SK-N-SH (cell line): ENCODE data around the gene FGD6. TPM values are rescaled to one million over a fixed set of nuclear protein-coding genes. Genes with fewer than 3 reads are reported as not detected.

Experiments
- CTCF ChIA-PET: fragments of 300-600, 350-600 bp; formaldehyde crosslinking; extraction: SDS; loops from one replicate; lab custom pipeline; 2021; lab: Yijun Ruan, JAX
- POLR2A ChIA-PET: fragments of 350-600 bp; sonication (Branson Sonifier 250); formaldehyde crosslinking; extraction: SDS; loops from one replicate; lab custom pipeline; 2020; ENCODE audit warnings: antibody characterized with exemption, inconsistent platforms; lab: Yijun Ruan, JAX
- DNase-seq: peaks from one replicate; pipeline ENCODE4 v3.0.0; 2012
- H2AFZ ChIP-seq: fragments of 200-600 bp; sonication (generic); 2 replicates; pipeline ENCODE4 v1.8.1; 2016; ENCODE audit warnings: antibody characterized with exemption, mild to moderate bottlenecking, low read depth
- H3F3A ChIP-seq: fragments of 200-600 bp; sonication (generic); replicated peaks from 2 replicates; pipeline ENCODE3; 2016; ENCODE audit warnings: antibody characterized with exemption, mild to moderate bottlenecking; ENCODE audit not compliant: insufficient read depth
- H3K27ac ChIP-seq, 2 experiments: fragments of 200-500 bp in 1 of 2; fragments of 200-600 bp in 1 of 2; sonication (Bioruptor generic) in 1 of 2; sonication (generic), shearing (Covaris generic) in 1 of 2; 2 replicates each; pipeline versions ENCODE4 v1.5.1 to v1.6.1; 2014 to 2016; ENCODE audit warnings: low read depth in 2 of 2, inconsistent platforms in 1 of 2, low read length in 1 of 2, mild to moderate bottlenecking in 1 of 2, mixed read lengths in 1 of 2
- H3K27me3 ChIP-seq: fragments of 200-600 bp; sonication (generic), shearing (Covaris generic); 2 replicates; pipeline ENCODE4 v1.6.1; 2016; ENCODE audit warnings: mixed run types; ENCODE audit not compliant: insufficient read depth
- H3K36me3 ChIP-seq, 2 experiments: fragments of 200-500 bp in 1 of 2; fragments of 200-600 bp in 1 of 2; sonication (Bioruptor generic) in 1 of 2; sonication (generic) in 1 of 2; replicated peaks in 1 of 2; 2 replicates each; pipeline versions ENCODE3 to v1.5.1; 2014 to 2016; ENCODE audit warnings: low read length in 1 of 2, mild to moderate bottlenecking in 1 of 2; ENCODE audit not compliant: insufficient read depth in 2 of 2, control insufficient read depth in 1 of 2
- H3K4me1 ChIP-seq, 2 experiments: fragments of 200-500 bp in 1 of 2; fragments of 200-600 bp in 1 of 2; sonication (Bioruptor generic) in 1 of 2; sonication (generic), shearing (Covaris generic) in 1 of 2; 2 replicates each; pipeline versions ENCODE4 v1.5.1 to v1.6.1; 2014 to 2016; ENCODE audit warnings: low read depth in 1 of 2, low read length in 1 of 2, mixed run types in 1 of 2; ENCODE audit not compliant: insufficient read depth in 2 of 2, control insufficient read depth in 1 of 2
- H3K4me2 ChIP-seq: fragments of 200-600 bp; sonication (generic), shearing (Covaris generic); 2 replicates; pipeline ENCODE4 v1.6.1; 2017; ENCODE audit warnings: mixed run types
- H3K4me3 ChIP-seq, 2 experiments: fragments of 200-500 bp in 1 of 2; fragments of 200-600 bp in 1 of 2; sonication (Bioruptor generic) in 1 of 2; sonication (generic), shearing (Covaris generic) in 1 of 2; 2 replicates each; pipeline versions ENCODE4 v1.5.1 to v1.8.1; 2014 to 2016; ENCODE audit warnings: low read depth in 2 of 2, inconsistent platforms in 1 of 2, low read length in 1 of 2, mild to moderate bottlenecking in 1 of 2, mixed read lengths in 1 of 2, moderate library complexity in 1 of 2
- H3K79me2 ChIP-seq: fragments of 200-600 bp; sonication (generic); 2 replicates; pipeline ENCODE4 v1.8.1; 2017; ENCODE audit warnings: mild to moderate bottlenecking; ENCODE audit not compliant: insufficient read depth
- H3K9ac ChIP-seq: fragments of 200-600 bp; sonication (generic); 2 replicates; pipeline ENCODE4 v1.6.1; 2017; ENCODE audit warnings: mixed run types
- H3K9me2 ChIP-seq: fragments of 200-600 bp; sonication (generic); 2 replicates; pipeline ENCODE4 v1.6.1; 2017; ENCODE audit warnings: mixed run types
- H3K9me3 ChIP-seq: fragments of 200-600 bp; sonication (generic); 2 replicates; pipeline ENCODE4 v1.6.1; 2017; ENCODE audit warnings: mixed run types, mild to moderate bottlenecking, moderate library complexity
- H4K20me1 ChIP-seq: fragments of 200-600 bp; sonication (generic); 2 replicates; pipeline ENCODE4 v1.6.1; 2017; ENCODE audit warnings: mild to moderate bottlenecking, mixed run types; ENCODE audit not compliant: insufficient read depth
- EZH2phosphoT487 ChIP-seq: fragments of 200-600 bp; sonication (generic); IDR thresholded peaks from 2 replicates; pipeline ENCODE4 v1.6.1; 2017; ENCODE audit warnings: low read depth, mixed run types, mild to moderate bottlenecking, antibody characterized with exemption, moderate library complexity, borderline replicate concordance
- FOSL2 ChIP-seq: IDR thresholded peaks from 2 replicates; pipeline ENCODE4 v1.4.0; 2012; ENCODE audit warnings: low read depth, mild to moderate bottlenecking, moderate library complexity, borderline replicate concordance
- FOXJ3 ChIP-seq: sonication (generic); formaldehyde crosslinking; IDR thresholded peaks from 2 replicates; pipeline ENCODE4 v1.5.1; 2020; ENCODE audit warnings: mild to moderate bottlenecking, missing genetic modification reagents
- IRF3 ChIP-seq: fragments of 150-350 bp; IDR thresholded peaks from 2 replicates; pipeline ENCODE4 v1.6.1; 2016; ENCODE audit warnings: mild to moderate bottlenecking, low read depth, low read length
- JUND ChIP-seq: IDR thresholded peaks from 2 replicates; pipeline ENCODE4 v1.4.0; 2012
- MAX ChIP-seq: IDR thresholded peaks from 2 replicates; pipeline ENCODE4 v1.4.0; 2012; ENCODE audit warnings: low read depth
- NFIC ChIP-seq: IDR thresholded peaks from 2 replicates; pipeline ENCODE4 v1.4.0; 2012; ENCODE audit warnings: borderline replicate concordance
- PBX3 ChIP-seq: IDR thresholded peaks from 2 replicates; pipeline ENCODE4; 2012
- POLR2AphosphoS5 ChIP-seq: IDR thresholded peaks from 2 replicates; pipeline ENCODE4 v1.6.1; 2012; ENCODE audit warnings: low read depth, low read length
- RXRA ChIP-seq: IDR thresholded peaks from 2 replicates; pipeline ENCODE4 v1.4.0; 2012; ENCODE audit warnings: low read depth, mild to moderate bottlenecking, borderline replicate concordance
- SMC3 ChIP-seq: IDR thresholded peaks from 2 replicates; pipeline ENCODE4 v1.6.1; 2012; ENCODE audit warnings: low read depth, low read length, improper control_type of control experiment
- TCF12 ChIP-seq: IDR thresholded peaks from 2 replicates; pipeline ENCODE4 v1.4.0; 2012
- USF1 ChIP-seq: IDR thresholded peaks from 2 replicates; pipeline ENCODE4 v1.4.0; 2012; ENCODE audit warnings: low read depth, borderline replicate concordance
- USF2 ChIP-seq: fragments of 150-350 bp; IDR thresholded peaks from 2 replicates; pipeline ENCODE4 v1.6.1; 2017; ENCODE audit warnings: antibody characterized with exemption, low read length, low read depth, borderline replicate concordance
- YY1 ChIP-seq: IDR thresholded peaks from 2 replicates; pipeline ENCODE4 v1.4.0; 2012; ENCODE audit warnings: low read depth, mild to moderate bottlenecking
- WGBS: methylation state at CpG from one replicate; pipeline ENCODE4 v1.1.6; 2017; ENCODE audit warnings: low lambda C conversion rate; 5-methylcytosine and 5-hydroxymethylcytosine counted together
- polyA plus RNA-seq, 3 experiments: library from polyadenylated mRNA; depleted of rRNA; stranded (reverse); fragments of >200 nt; gene quantifications; 2 replicates each; pipeline ENCODE4 v1.2.3, GENCODE V29; 2012

The FGD6 gene
- polyA plus RNA-seq, 1 of the 3 experiments (the other 2 are of a cell fraction): 2.8 TPM

- DNase-seq: no peak
- no peaks in the 10 kb centered on the region for H4K20me1 ChIP-seq
- ChIA-PET CTCF (no interaction called here), POLR2A (no interaction called here)
- 51% methylated on average over 1 of the region's 1 CpG for WGBS
- H3K4me2 ChIP-seq: peak overlapping the region; percentile 64
- no peak overlapping the region for H3K4me3 ChIP-seq
- H3K79me2 ChIP-seq: peaks cover 73% of the 10 kb centered on the region
- H2AFZ ChIP-seq: no peak overlapping the region
- H3K9me2 ChIP-seq: no peaks in the 10 kb centered on the region
- TF ChIP-seq YY1 (no peak), USF2 (no peak), PBX3 (no peak)
- peak overlapping the region; percentile 74 to 87; a peak in 3 of 4 replicates for H3K27ac ChIP-seq
- peaks cover 13 to 60% of the 10 kb centered on the region in 2 experiments for H3K4me1 ChIP-seq
- H3K36me3 ChIP-seq: no peaks in the 10 kb centered on the region
- H3F3A ChIP-seq: peaks cover 24% of the 10 kb centered on the region
- H3K9ac ChIP-seq: peak overlapping the region; percentile 48; the same call in 1 of the 2 replicates
- H3K9me3 ChIP-seq: no peaks in the 10 kb centered on the region
- H3K27me3 ChIP-seq: no peaks in the 10 kb centered on the region
These were observed 13.7 kb downstream of the FGD6 start for GRCh38 chr12:95203487-95204030.

GRCh38 chr12:95202691-95203486 lies 14.4 kb downstream of the FGD6 start:
- H3K9me2 ChIP-seq: no peaks in the 10 kb centered on the region
- peaks cover 13 to 60% of the 10 kb centered on the region in 2 experiments for H3K4me1 ChIP-seq
- DNase-seq: no peak
- no peaks in the 10 kb centered on the region for H4K20me1 ChIP-seq
- H3F3A ChIP-seq: peaks cover 24% of the 10 kb centered on the region
- H2AFZ ChIP-seq: no peak overlapping the region
- no peak overlapping the region for H3K4me3 ChIP-seq
- peaks cover 70% of the 10 kb centered on the region for H3K79me2 ChIP-seq
- TF ChIP-seq TCF12 (no peak), IRF3 (no peak), SMC3 (no peak), FOSL2 (peak; percentile 8; the same call in 1 of the 2 replicates), USF1 (no peak), EZH2phosphoT487 (no peak), FOXJ3 (CRISPR knock-in tag) (no peak), NFIC (peak; percentile 34; the same call in 1 of the 2 replicates), POLR2AphosphoS5 (no peak; the same call in 1 of the 2 replicates), JUND (no peak), PBX3 (peak; percentile 67; the same call in 1 of the 2 replicates), MAX (no peak), RXRA (no peak)
- H3K4me2 ChIP-seq: peak overlapping the region; percentile 64
- ChIA-PET CTCF (interaction anchor here (0.9 to 1.1 kb wide), 2 partner anchors 8 to 13 kb away, joined by 3 to 4 read pairs; no protein-coding TSS in a partner anchor), POLR2A (no interaction called here)
- 58% methylated on average over 3 of the region's 3 CpGs for WGBS
- H3K27me3 ChIP-seq: no peaks in the 10 kb centered on the region
- peak overlapping the region; percentile 74 to 87; a peak in 3 of 4 replicates for H3K27ac ChIP-seq
- H3K9me3 ChIP-seq: no peaks in the 10 kb centered on the region
- peak overlapping the region; percentile 7; the same call in 1 of the 2 replicates for H3K9ac ChIP-seq
- H3K36me3 ChIP-seq: no peaks in the 10 kb centered on the region
